HepG2 (cell line): ENCODE measurements around the gene CD80. TPM values are rescaled to one million over a fixed set of nuclear protein-coding genes. Genes with fewer than 3 reads are reported as not detected.

Experiments
- ATAC-seq: fragments of 200-7000 bp; cut with Tn5 transposase; 3 replicates; pipeline ENCODE4 v1.9.1; 2020; ENCODE audit warnings: mild to moderate bottlenecking, moderate library complexity
- BruUV-seq: library from RNA; stranded (reverse); fragments of 400-500 nt; replicated peaks from 2 replicates; lab custom pipeline; 2021; lab: Mats Ljungman, UMichigan
- CTCF ChIA-PET: fragments of 300-600 bp; formaldehyde crosslinking; extraction: SDS; loops from one replicate; lab custom pipeline; 2021; ENCODE audit warnings: low total read pairs, inconsistent platforms, low intra/inter-chr PET ratio; lab: Yijun Ruan, JAX
- POLR2A ChIA-PET: fragments of 350-600 bp; sonication (Branson Sonifier 250); formaldehyde crosslinking; loops from one replicate; lab custom pipeline; 2020; ENCODE audit warnings: antibody characterized with exemption, inconsistent platforms; lab: Yijun Ruan, JAX
- DNase-seq: peaks from one replicate; pipeline ENCODE4 v3.0.0-alpha.2; 2015; ENCODE audit warnings: low spot score
- FAIRE-seq: peaks from 3 replicates; lab custom pipeline; 2011; peaks lifted over from hg19 to GRCh38; lab: Jason Lieb, UNC
- H2AFZ ChIP-seq: one replicate; pipeline ENCODE4 v1.6.1; 2011; ENCODE audit warnings: low read length, inconsistent platforms
- H3K27ac ChIP-seq: fragments of 300-600 bp; 3 replicates; pipeline ENCODE4 v1.8.0; 2011; ENCODE audit warnings: mixed run types, mild to moderate bottlenecking, mixed read lengths, low read length, inconsistent platforms; ENCODE audit not compliant: insufficient read depth; ENCODE audit errors: extremely low read length
- H3K27me3 ChIP-seq, 2 experiments: fragments of 200-600 bp in 1 of 2; 2 replicates in 1 of 2; 3 replicates in 1 of 2; pipeline versions ENCODE4 v1.6.0 to v1.8.0; 2011; ENCODE audit warnings: low read length in 2 of 2, mild to moderate bottlenecking in 2 of 2, moderate library complexity in 2 of 2, inconsistent platforms in 1 of 2; ENCODE audit not compliant: insufficient read depth in 2 of 2, control insufficient read depth in 1 of 2
- H3K36me3 ChIP-seq, 2 experiments: fragments of 200-600 bp in 1 of 2; replicated peaks in 1 of 2; 2 replicates in 1 of 2; 3 replicates in 1 of 2; pipeline versions ENCODE4 v1.5.1 to v1.8.0; 2011; ENCODE audit warnings: low read length in 2 of 2, inconsistent platforms in 1 of 2; ENCODE audit not compliant: insufficient read depth in 2 of 2, control insufficient read depth in 1 of 2
- H3K4me1 ChIP-seq: 2 replicates; pipeline ENCODE4 v1.5.1; 2012; ENCODE audit warnings: low read length, inconsistent platforms; ENCODE audit not compliant: insufficient read depth
- H3K4me2 ChIP-seq: 2 replicates; pipeline ENCODE4 v1.6.0; 2011; ENCODE audit warnings: low read depth, low read length, inconsistent platforms
- H3K4me3 ChIP-seq, 3 experiments: fragments of 200-600 bp in 1 of 3; sonication (generic), shearing (Covaris generic) in 1 of 3; replicated peaks in 1 of 3; 2 replicates each; pipeline ENCODE4 v1.5.1; 2011 to 2016; ENCODE audit warnings: low read length in 3 of 3, inconsistent platforms in 2 of 3, low read depth in 2 of 3, mild to moderate bottlenecking in 2 of 3, control low read depth in 1 of 3, mixed read lengths in 1 of 3; ENCODE audit not compliant: insufficient read depth in 1 of 3
- H3K79me2 ChIP-seq: one replicate; pipeline ENCODE4 v1.6.1; 2011; ENCODE audit warnings: low read length, inconsistent platforms; ENCODE audit not compliant: insufficient read depth
- H3K9ac ChIP-seq: 2 replicates; pipeline ENCODE4 v1.6.0; 2011; ENCODE audit warnings: mild to moderate bottlenecking, low read depth, low read length, inconsistent platforms; ENCODE audit not compliant: insufficient read depth
- H3K9me3 ChIP-seq: 2 replicates; pipeline ENCODE4 v1.5.1; 2012; ENCODE audit warnings: mild to moderate bottlenecking, low read length
- H4K20me1 ChIP-seq: 2 replicates; pipeline ENCODE4 v1.6.0; 2011; ENCODE audit warnings: inconsistent platforms, mild to moderate bottlenecking, low read length, moderate library complexity; ENCODE audit not compliant: insufficient read depth
- HMGA1 ChIP-seq: sonication (generic); formaldehyde crosslinking; conservative IDR thresholded peaks from 2 replicates; pipeline ENCODE4 v1.4.0; 2020; ENCODE audit warnings: missing genetic modification reagents
- HNRNPH1 ChIP-seq: fragments of 200-400 bp; formaldehyde crosslinking; optimal IDR thresholded peaks from 2 replicates; pipeline ENCODE3; 2017; ENCODE audit warnings: mild to moderate bottlenecking, low read depth, low read length
- KDM2A ChIP-seq: sonication (generic); formaldehyde crosslinking; IDR thresholded peaks from 2 replicates; pipeline ENCODE4 v1.4.0; 2020; ENCODE audit warnings: low read depth, missing genetic modification reagents, borderline replicate concordance
- NFIC ChIP-seq: IDR thresholded peaks from 2 replicates; pipeline ENCODE4 v1.6.1; 2012; ENCODE audit warnings: mild to moderate bottlenecking, low read length, inconsistent platforms
- PRDM10 ChIP-seq: sonication (generic); formaldehyde crosslinking; IDR thresholded peaks from 2 replicates; pipeline ENCODE4 v1.4.0; 2020; ENCODE audit warnings: low read depth, missing genetic modification reagents
- PREB ChIP-seq: sonication (generic); formaldehyde crosslinking; IDR thresholded peaks from 2 replicates; pipeline ENCODE4 v1.4.0; 2020; ENCODE audit warnings: missing genetic modification reagents
- ZNF510 ChIP-seq: sonication (generic); formaldehyde crosslinking; IDR thresholded peaks from 2 replicates; pipeline ENCODE4 v1.4.0; 2020; ENCODE audit warnings: low read depth, mild to moderate bottlenecking, missing genetic modification reagents
- ZNF772 ChIP-seq: sonication (generic); formaldehyde crosslinking; IDR thresholded peaks from 2 replicates; pipeline ENCODE4 v1.5.0; 2020; ENCODE audit warnings: mild to moderate bottlenecking, missing genetic modification reagents
- ZSCAN12 ChIP-seq: sonication (generic); formaldehyde crosslinking; IDR thresholded peaks from 2 replicates; pipeline ENCODE4 v1.9.0; 2021; ENCODE audit warnings: mild to moderate bottlenecking, missing genetic modification reagents
- WGBS: methylation state at CpG from one replicate; pipeline ENCODE4 v1.1.6; 2017; ENCODE audit warnings: low lambda C conversion rate; 5-methylcytosine and 5-hydroxymethylcytosine counted together
- in situ Hi-C: cut with HindIII; loops from 2 replicates; pipeline ENCODE4 v1.10.0; 2017; ENCODE audit warnings: low pct_unique_long_range_greater_than_20kb; ENCODE audit not compliant: extremely low pct_ligation_motif_present
- intact Hi-C: fragments of 100-400 bp; cut with micrococcal nuclease; formaldehyde crosslinking; loops from one replicate; pipeline ENCODE4 v1.10.0; 2022; ENCODE audit not compliant: unreplicated experiment
- polyA plus RNA-seq, 8 experiments: library from polyadenylated mRNA; depleted of rRNA in 3 of 8; stranded (reverse) in 7 of 8; unstranded in 1 of 8; fragments of >200 nt; fragmentation: Illumina TruSeq in 4 of 8; extraction: Trizol in 4 of 8; gene quantifications; 2 replicates each; pipeline versions ENCODE4 v1.2.1 to v1.2.3, GENCODE V29; 2011 to 2016; ENCODE audit warnings: low read depth in 4 of 8, missing spikeins in 1 of 8, mixed read lengths in 1 of 8; ENCODE audit not compliant: insufficient read depth in 1 of 8
- total RNA-seq, 5 experiments: library from RNA; depleted of rRNA; stranded (reverse); fragments of >200 nt; fragmentation: Illumina TruSeq; extraction: Trizol; gene quantifications; 2 replicates each; pipeline ENCODE4 v1.2.3, GENCODE V29; 2016; ENCODE audit warnings: low read depth in 1 of 5

Gene CD80
- total and polyA plus RNA-seq, 2 of the 13 experiments (the other 11 are each of a cell fraction or from before 2014, with no cell fraction given) = not detected

- Histone ChIP-seq H3K9ac (no peak overlapping the region), H3K27ac (no peak overlapping the region), H4K20me1 (no peaks in the 10 kb centered on the region), H3K4me3 (no peak overlapping the region), H3K36me3 (no peaks in the 10 kb centered on the region), H3K27me3 (no peaks in the 10 kb centered on the region), H3K4me1 (no peaks in the 10 kb centered on the region), H3K9me3 (no peaks in the 10 kb centered on the region), H3K4me2 (no peak overlapping the region), H2AFZ (no peak overlapping the region), H3K79me2 (no peaks in the 10 kb centered on the region)
- FAIRE-seq (no peak), ATAC-seq (no peak), DNase-seq (no peak)
- in situ Hi-C loops (no loop called here), intact Hi-C loops (no loop called here)
- no TSS peak for BruUV-seq
- ChIA-PET POLR2A (no interaction called here), CTCF (no interaction called here)
- WGBS = 7% methylated on average over 1 of the region's 1 CpG
- TF ChIP-seq ZSCAN12 (CRISPR knock-in tag) = no peak
- TF ChIP-seq HMGA1 = no peak
- TF ChIP-seq KDM2A (CRISPR knock-in tag) = no peak
- no peak for TF ChIP-seq ZNF510 (CRISPR knock-in tag)
- no peak for TF ChIP-seq HNRNPH1
- no peak for TF ChIP-seq ZNF772 (CRISPR knock-in tag)
- no peak for TF ChIP-seq PREB (CRISPR knock-in tag)
These were observed 20.6 kb downstream of the CD80 start for GRCh38 chr3:119538772-119539171.

GRCh38 chr3:119536757-119537156, 22.7 kb downstream of the CD80 start:
- no peaks in the 10 kb centered on the region for H3K4me1 ChIP-seq
- no peak overlapping the region for H3K9ac ChIP-seq
- H3K4me2 ChIP-seq = no peak overlapping the region
- H3K4me3 ChIP-seq = no peak overlapping the region
- no peaks in the 10 kb centered on the region for H3K79me2 ChIP-seq
- H3K27ac ChIP-seq = no peak overlapping the region
- DNase-seq (no peak), FAIRE-seq (no peak), ATAC-seq (no peak)
- H2AFZ ChIP-seq = no peak overlapping the region
- POLR2A ChIA-PET = no interaction called here
- CTCF ChIA-PET = no interaction called here
- H3K9me3 ChIP-seq = no peaks in the 10 kb centered on the region
- no peaks in the 10 kb centered on the region for H4K20me1 ChIP-seq
- intact Hi-C loops (no loop called here), in situ Hi-C loops (no loop called here)
- no peaks in the 10 kb centered on the region for H3K27me3 ChIP-seq
- TF ChIP-seq NFIC (no peak), PRDM10 (CRISPR knock-in tag) (peak; percentile 75; the same call in 1 of the 2 replicates)
- WGBS = 50% methylated on average over 4 of the region's 4 CpGs
- BruUV-seq = no TSS peak
- H3K36me3 ChIP-seq = no peaks in the 10 kb centered on the region
